ENCODE results near the gene NRIP1.

GRCh38 chr21:15005391-15005790 lies 59.4 kb downstream of the NRIP1 start:
- TF ChIP-seq CTCF (IDR thresholded peaks at IDR 0.05 in 8 of 11, conservative IDR thresholded peaks at IDR 0.05 in 3 of 11), result no peak
- TF ChIP-seq POLR2A (IDR thresholded peaks at IDR 0.05), result no peak
- TF ChIP-seq POLR2AphosphoS5 (IDR thresholded peaks at IDR 0.05), result peak in 1 of 3 donors; percentile 53

Measured in spleen (tissue), 7 donors.